NCI-H128 (cell line): ENCODE data around the gene OR7D2.

Source experiments
- DNase-seq: peaks from one replicate; lab custom pipeline; 2025; ENCODE audit not compliant: unreplicated experiment; lab: John Stamatoyannopoulos, UW

Gene OR7D2

DNA sequence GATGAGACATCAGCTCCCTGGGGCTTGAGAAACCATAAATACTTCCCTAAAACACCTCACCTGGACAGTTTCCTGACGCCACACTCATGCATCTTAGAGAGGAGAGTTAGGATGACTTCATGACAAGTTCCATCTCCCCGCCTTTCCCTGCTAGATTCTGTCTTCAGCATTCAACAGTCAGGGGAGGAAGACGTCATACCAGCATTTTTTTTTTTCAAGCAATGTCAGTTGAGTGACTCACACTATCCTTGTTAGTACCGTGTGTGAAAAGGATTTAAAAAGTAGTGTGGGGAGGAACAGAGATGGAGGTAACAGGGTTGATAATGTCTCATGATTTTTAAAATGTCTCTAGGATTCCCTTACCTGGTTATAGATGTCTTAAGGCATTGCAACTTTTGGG lies at the start of gene OR7D2:
Gene OR7D2 (plus strand): TSS at position 79 of the 400 bp plus-strand sequence. CDS start 6,803 bp downstream, outside the sequence.
- no peak for DNase-seq

DNA sequence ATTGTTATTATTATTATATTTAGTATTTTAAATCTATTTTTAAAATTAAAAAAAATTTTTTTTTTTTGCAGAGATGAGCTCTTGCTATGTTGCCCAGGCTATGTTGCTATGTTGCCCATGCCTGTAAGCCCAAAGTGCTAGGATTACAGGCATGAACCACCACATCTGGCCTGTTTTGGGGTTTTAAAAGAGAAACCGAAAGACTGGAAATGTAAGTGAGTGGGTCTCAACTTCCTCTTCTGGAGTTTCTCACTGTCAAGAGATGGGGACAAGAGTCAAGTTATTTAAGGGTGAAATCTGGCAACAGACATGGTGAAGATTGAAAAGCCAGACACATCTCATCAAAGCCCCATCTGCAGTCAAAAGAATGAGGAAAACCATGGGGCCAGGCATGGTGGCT lies 47.8 kb upstream of the OR7D2 start:
- no peak for DNase-seq

DNA sequence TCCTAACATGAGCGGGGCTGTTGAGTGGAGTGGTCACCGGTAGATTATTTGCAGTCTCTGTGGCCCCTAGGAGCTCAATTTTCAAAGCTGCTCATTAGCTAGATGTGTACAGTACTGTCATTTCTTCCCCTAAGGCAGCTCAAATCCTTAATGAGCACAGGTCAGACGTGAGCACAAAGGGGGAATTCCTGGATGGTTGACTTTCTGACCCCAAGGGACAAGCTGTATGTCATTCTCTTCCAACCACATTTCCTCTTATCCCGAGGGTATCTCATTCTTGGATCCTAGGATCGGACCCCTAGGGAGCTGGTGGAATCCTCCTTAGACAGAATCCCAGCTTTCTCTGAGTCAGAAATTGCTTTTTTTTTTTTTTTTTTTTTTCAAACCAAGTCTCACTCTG lies 46.4 kb upstream of the OR7D2 start:
- DNase-seq = no peak

- no peak for DNase-seq
Observed at GRCh38 chr19:9139609-9140158, 39.1 kb upstream of the OR7D2 start.

DNA sequence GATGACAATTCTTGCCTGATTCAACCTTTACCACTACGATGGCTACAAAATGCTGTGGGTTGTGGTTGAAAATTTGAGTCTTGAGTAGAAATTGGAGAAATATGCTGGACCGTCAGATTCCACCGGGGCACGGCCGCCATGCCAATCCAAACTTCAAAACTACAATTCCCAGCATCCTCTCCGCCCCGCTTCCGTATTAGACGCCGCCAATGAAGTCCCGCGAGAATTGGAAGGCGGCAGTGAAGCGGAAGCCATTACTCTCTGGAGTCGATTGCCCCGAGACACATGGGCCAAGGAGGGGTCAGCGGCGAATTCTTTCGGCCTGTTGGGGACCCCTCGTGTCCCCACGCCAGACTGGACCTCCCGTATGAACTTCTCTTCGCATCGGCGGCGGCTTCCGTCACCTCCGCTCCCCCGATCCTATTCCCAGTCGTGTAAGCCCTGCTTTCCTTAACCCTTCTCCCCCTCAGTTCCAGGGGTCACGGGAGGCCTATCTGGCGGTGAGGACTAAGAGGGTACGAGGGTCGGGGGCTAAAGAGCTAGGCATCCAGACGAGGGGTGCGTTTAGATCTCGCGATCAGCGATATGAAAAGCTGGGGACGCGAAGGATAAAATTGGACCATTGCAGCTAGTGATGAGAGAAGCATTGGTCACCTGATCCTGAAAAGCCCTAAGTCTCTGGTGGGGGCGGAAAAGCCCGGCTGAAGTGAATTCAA lies 38.5 kb upstream of the OR7D2 start, which contains the start of gene ZNF317:
Gene ZNF317 (plus strand): TSS at position 239 of the 716 bp plus-strand sequence. CDS start 15,620 bp downstream, outside the sequence.
- peak; percentile 91 for DNase-seq

- DNase-seq = no peak
Observed at GRCh38 chr19:9144920-9145319, 33.9 kb upstream of the OR7D2 start.

GRCh38 chr19:9146882-9147281 lies 31.9 kb upstream of the OR7D2 start:
- DNase-seq = no peak

GRCh38 chr19:9148697-9149096 lies 30.1 kb upstream of the OR7D2 start:
- no peak for DNase-seq

DNA sequence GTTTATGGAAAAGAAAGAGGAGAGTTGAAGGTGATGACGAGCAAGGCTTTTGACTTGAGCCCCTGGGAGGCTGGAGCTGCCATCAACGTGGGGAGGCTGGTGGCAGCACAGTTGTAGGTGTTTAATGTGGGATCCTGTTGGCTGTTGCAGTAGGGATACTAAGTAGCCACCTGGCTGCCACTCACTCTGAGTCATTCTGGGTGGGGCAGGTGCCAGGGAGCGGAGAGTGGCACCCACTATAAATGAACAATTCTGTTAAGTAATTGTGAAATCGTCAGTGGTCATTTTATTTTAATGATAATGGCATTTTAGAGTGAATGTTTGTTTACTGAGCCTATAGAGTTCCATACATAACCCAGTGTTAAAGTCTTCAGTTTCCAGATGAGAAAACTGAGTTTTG lies 28.8 kb upstream of the OR7D2 start:
- DNase-seq = no peak

GRCh38 chr19:9150650-9151049 lies 28.1 kb upstream of the OR7D2 start:
- no peak for DNase-seq

- DNase-seq = no peak
Observed at GRCh38 chr19:9151367-9151766, 27.4 kb upstream of the OR7D2 start.

DNA sequence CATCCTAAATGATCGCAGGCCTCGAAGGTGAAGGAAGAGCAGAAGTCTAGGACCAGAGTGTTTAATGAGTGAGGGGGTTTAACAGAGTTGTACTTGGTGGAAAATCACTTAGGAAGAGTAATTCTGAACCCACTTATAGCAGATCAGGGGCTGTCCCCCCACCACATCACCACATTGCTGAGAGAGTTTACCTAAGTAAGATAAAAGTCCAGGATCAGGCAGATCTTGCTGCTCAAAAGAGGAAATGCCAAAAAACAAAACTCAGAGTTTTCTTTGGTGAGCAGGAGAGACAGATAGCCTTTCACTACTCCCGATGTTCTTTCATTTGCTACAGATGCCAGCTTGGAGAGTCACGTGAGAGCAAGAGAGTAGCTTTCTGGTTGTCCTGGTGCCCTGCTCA lies 23.2 kb upstream of the OR7D2 start:
- no peak for DNase-seq

- DNase-seq = no peak
Observed at GRCh38 chr19:9156304-9156703, 22.5 kb upstream of the OR7D2 start.

DNA sequence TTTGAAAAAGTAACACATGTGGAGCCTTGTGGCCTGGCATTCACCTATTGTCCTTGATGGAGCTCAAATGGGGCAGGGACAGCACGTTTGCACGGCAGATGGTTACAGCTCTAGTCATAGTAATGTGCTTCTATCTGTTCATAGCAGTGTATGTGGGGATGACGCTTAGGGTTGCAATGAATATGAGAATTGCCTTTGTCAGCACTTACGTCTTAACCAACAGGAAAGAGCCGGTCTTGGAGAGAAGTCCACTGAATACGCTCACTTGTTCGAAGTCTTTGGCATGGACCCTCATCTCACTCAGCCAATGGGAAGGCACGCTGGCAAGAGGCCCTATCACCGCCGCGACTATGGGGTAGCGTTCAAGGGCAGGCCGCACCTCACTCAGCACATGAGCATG lies 18.9 kb upstream of the OR7D2 start:
- no peak for DNase-seq

DNA sequence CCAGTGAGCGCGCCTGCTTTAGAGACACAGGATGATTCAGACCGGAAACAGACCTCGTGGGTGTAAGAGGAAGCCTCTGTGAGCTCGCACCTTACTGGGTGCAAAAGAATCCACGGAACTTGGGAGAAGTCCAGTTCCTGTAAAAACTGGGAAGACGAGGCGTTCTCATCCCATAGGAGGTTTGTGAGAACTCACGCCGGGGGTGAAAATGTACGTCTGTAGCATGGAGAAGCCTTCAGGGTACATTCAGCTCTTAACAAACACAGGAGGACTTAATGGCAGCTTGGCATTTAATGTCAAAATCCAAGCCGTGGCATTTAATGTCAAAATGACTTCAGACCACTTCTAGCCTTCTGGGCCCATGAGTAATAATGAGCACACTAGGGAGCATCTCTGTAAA lies 17.4 kb upstream of the OR7D2 start:
- DNase-seq = no peak

DNA sequence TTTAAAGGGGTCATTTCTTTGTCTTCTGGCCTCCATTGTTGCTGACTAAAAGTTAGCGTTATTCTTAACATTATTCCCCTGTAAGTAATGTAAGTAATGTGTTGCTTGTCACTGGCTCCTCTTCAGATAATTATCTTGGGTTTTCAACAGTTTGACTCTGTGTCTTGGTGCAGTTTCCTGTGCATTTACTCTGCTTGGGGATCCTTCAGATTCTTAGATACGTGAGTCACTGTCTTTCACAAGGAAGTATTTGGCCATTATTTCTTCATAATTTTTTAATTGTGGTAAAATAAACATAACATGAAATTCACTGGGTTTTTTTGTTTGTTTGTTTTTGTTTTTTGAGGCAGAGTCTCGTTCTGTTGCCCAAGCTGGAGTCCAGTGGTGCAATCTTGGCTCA lies 13.5 kb upstream of the OR7D2 start:
- DNase-seq = no peak

DNA sequence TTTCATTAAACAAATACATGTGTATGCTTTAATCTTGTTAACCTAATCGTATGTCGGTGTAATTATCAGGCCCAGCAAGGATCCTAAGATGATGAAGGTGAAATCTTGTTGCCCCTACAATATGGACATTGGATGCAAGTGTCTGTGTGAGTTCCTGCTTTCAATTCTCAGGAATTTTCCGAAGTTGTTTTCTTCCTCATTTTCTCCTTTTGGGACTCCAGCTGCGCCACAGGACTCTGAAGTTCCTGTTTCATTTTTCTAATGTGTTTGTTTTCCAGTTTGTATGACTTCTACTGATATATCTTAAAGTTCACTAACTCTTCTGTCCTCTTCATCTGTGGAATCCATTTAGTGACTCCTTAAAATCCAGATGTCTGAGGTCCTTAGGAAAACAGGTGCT lies 11.9 kb upstream of the OR7D2 start:
- DNase-seq = no peak

GRCh38 chr19:9171393-9171991 lies 7.3 kb upstream of the OR7D2 start:
- no peak for DNase-seq

- DNase-seq = no peak
Observed at GRCh38 chr19:9175326-9175725, 3.5 kb upstream of the OR7D2 start.

- DNase-seq = no peak
Observed at GRCh38 chr19:9183000-9183399, 4.2 kb downstream of the OR7D2 start.

DNA sequence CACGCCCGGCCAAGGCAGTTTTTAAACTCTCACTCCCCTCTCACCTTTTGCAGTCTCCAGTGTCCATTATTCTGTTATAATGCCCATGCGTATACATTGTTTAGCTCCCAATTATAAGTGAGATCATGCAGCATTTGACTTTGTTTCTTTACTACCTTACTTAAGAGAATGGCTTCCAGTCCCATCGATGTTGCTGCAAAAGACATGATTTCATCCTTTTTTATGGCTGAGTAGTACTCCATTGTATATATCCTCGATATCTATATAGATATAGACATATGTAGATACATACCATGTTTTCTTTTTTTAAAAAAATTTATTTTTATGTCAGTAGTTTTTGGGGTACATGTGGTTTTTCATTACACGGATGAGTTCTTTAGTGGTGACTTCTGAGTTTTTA lies 8.4 kb downstream of the OR7D2 start:
- no peak for DNase-seq

- no peak for DNase-seq
Observed at GRCh38 chr19:9189535-9189934, 10.8 kb downstream of the OR7D2 start.
